GM10248 (cell line): Measurements from ENCODE around the gene BAIAP2L2.

Source experiments
- CTCF ChIA-PET: fragments of 300-600 bp; sonication (Branson Sonifier 250); formaldehyde crosslinking; extraction: SDS; loops from one replicate; lab custom pipeline; 2021; ENCODE audit warnings: antibody characterized with exemption; lab: Yijun Ruan, JAX
- POLR2A ChIA-PET: fragments of 350-650 bp; sonication (Branson Sonifier 250); formaldehyde crosslinking; extraction: SDS; loops from one replicate; lab custom pipeline; 2020; ENCODE audit warnings: antibody characterized with exemption; lab: Yijun Ruan, JAX
- DNase-seq: peaks from one replicate; pipeline ENCODE4 v3.0.0; 2012; ENCODE audit errors: extremely low spot score
- CTCF ChIP-seq: IDR thresholded peaks from 2 replicates; pipeline ENCODE4 v1.5.1; 2012; ENCODE audit warnings: mild to moderate bottlenecking, low read depth; ENCODE audit errors: extremely low read depth, missing control alignments, control extremely low read depth

BAIAP2L2 gene

DNA sequence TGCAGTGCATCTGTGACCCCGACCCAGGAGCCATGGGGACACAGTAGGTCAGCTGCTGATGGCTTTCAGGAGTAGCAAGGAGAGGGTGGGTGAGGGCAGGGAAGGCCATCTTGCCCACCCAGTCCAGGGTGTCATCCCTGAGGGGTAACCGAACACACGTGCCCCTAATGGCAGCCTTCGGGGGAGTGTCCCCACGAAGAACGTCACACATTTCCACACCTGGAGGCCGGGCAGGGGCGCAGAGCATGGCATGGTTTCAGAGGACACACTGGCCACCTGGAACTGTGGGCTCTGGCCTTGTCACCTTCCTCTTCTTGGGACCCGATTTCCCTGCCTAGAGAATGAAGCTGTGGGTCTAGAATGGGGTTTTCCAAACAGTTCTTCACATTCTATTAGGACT is 19.4 kb upstream of the BAIAP2L2 start:
- TF ChIP-seq CTCF: no peak
- ChIA-PET POLR2A (no interaction called here), CTCF (no interaction called here)
- no peak for DNase-seq

DNA sequence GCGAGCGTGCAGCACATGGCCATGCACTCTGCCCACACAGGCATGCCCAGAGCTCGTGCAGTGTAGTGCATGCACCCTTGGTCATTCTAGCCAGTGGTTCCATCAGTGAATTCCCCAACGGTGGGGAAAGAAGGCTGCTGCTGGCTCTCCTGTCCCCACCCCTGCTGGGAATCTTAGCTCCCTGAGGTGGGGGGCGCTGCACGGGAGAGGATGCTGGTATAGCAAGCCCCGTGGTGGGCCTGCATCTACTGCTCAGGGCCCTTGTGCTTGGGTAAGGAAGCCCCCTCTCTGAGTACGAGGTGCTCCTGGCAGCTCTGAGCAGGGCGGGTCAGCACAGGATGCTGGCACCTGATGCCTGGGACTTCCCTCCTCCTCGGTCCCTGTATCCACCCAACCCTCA is 18.5 kb upstream of the BAIAP2L2 start:
- no peak for DNase-seq
- TF ChIP-seq CTCF: no peak
- CTCF ChIA-PET: interaction anchor here (1.0 kb wide), 1 partner anchor 14 kb away, joined by 3 read pairs; no protein-coding TSS in a partner anchor
- POLR2A ChIA-PET: no interaction called here

- POLR2A ChIA-PET: no interaction called here
- TF ChIP-seq CTCF: no peak
- CTCF ChIA-PET: no interaction called here
- no peak for DNase-seq
Measured at GRCh38 chr22:38127869-38128268, 17.4 kb upstream of the BAIAP2L2 start.

- POLR2A ChIA-PET: no interaction called here
- CTCF ChIA-PET: interaction anchor here (2.0 kb wide), 1 partner anchor 12 kb away, joined by 4 read pairs; no protein-coding TSS in a partner anchor
Measured at GRCh38 chr22:38126928-38127668, 16.6 kb upstream of the BAIAP2L2 start.

GRCh38 chr22:38125751-38126201 is 15.3 kb upstream of the BAIAP2L2 start:
- DNase-seq: no peak
- TF ChIP-seq CTCF: no peak
- CTCF ChIA-PET: interaction anchor here (1.3 to 2.0 kb wide), 2 partner anchors 11 to 20 kb away, joined by 3 to 4 read pairs; no protein-coding TSS in a partner anchor
- POLR2A ChIA-PET: no interaction called here

More at GRCh38 chr22:38126928-38127668, 16.6 kb upstream of the BAIAP2L2 start:
- TF ChIP-seq CTCF: no peak
- no peak for DNase-seq

GRCh38 chr22:38125038-38125610 is 14.6 kb upstream of the BAIAP2L2 start:
- no peak for DNase-seq
- POLR2A ChIA-PET: no interaction called here
- CTCF ChIA-PET: interaction anchor here (1.3 to 2.0 kb wide), 2 partner anchors 10 to 20 kb away, joined by 3 to 4 read pairs; no protein-coding TSS in a partner anchor
- TF ChIP-seq CTCF: no peak
